Right lobe of liver (tissue), 6 donors: ENCODE data around the gene LIPE. TPM values are rescaled to one million over a fixed set of nuclear protein-coding genes. Genes with fewer than 3 reads are reported as not detected.
A peak's percentile ranks its signal among the peaks of the same experiment; 100 is the strongest.

ENCODE experiments used
- ATAC-seq, 4 donors: fragments of 200-7000 bp; cut with Tn5 transposase; one replicate each; pipeline ENCODE4 v1.9.1; 2020; ENCODE audit warnings: mild to moderate bottlenecking in 4 of 4, moderate library complexity in 4 of 4
- DNase-seq, 3 donors: peaks; one replicate each; pipeline ENCODE4 v3.0.0-alpha.2; 2020
- H3K27ac ChIP-seq, 3 donors: fragments of 200-600 bp; one replicate each; pipeline ENCODE4 v1.8.0; 2022
- H3K27me3 ChIP-seq, 2 donors: fragments of 200-600 bp; one replicate each; pipeline ENCODE4 v1.8.0; 2022
- H3K36me3 ChIP-seq, 4 donors: fragments of 200-600 bp; sonication (generic) in 1 of 4; one replicate each; pipeline versions ENCODE4 v1.5.1 to v1.8.0; 2017 to 2022; ENCODE audit warnings: control low read depth in 1 of 4
- H3K4me1 ChIP-seq, 4 donors: fragments of 200-600 bp; sonication (generic) in 1 of 4; one replicate each; pipeline versions ENCODE4 v1.5.1 to v1.8.0; 2017 to 2022; ENCODE audit warnings: control low read depth in 1 of 4
- H3K4me3 ChIP-seq, 3 donors: fragments of 200-600 bp; one replicate each; pipeline ENCODE4 v1.8.0; 2022
- H3K9me3 ChIP-seq, 4 donors: fragments of 200-600 bp; sonication (generic) in 1 of 4; one replicate each; pipeline versions ENCODE4 v1.5.1 to v1.8.0; 2017 to 2022; ENCODE audit warnings: control low read depth in 1 of 4
- CTCF ChIP-seq, 4 donors: fragments of 200-600 bp in 3 of 4; fragments of 450-650 bp in 1 of 4; IDR thresholded peaks; one replicate each; pipeline versions ENCODE4 v1.5.1 to v1.8.0; 2016 to 2022; ENCODE audit warnings: antibody characterized with exemption in 4 of 4, mild to moderate bottlenecking in 2 of 4
- POLR2A ChIP-seq: fragments of 450-650 bp; IDR thresholded peaks from one replicate; pipeline ENCODE4 v1.6.1; 2017; ENCODE audit warnings: antibody characterized with exemption, mild to moderate bottlenecking
- WGBS: methylation state at CpG from one replicate; pipeline ENCODE4 v1.1.6; 2018; ENCODE audit warnings: low coverage, low lambda C conversion rate; ENCODE audit not compliant: insufficient coverage; ENCODE audit errors: missing lambda C conversion rate; 5-methylcytosine and 5-hydroxymethylcytosine counted together
- intact Hi-C, 2 donors: fragments of 100-400 bp; cut with DNase I; formaldehyde crosslinking; loops; one replicate each; pipeline versions ENCODE4 v1.11.2 to v1.14.1; 2022
- total RNA-seq, 6 experiments: library from RNA; depleted of rRNA in 2 of 6; stranded (reverse); fragments of >200 nt in 2 of 6; fragmentation: NEBNext Ultra II Directional in 3 of 6; extraction: Animal tissue kit (Norgen Biotek cat#: 25700) in 3 of 6; gene quantifications; one replicate each; pipeline versions ENCODE4 v1.1.0 to v1.2.4, GENCODE V29; 2016 to 2023
- donor health status: DM: no; HTN: yes; CAD: no.
- donor health status: DM: no; HTN: no; CAD: no.
- donor health status: DM: no; HTN: no; CAD: no.
- donor health status: DM: no; HTN: yes; CAD: no.
- donor health status: DM: no; HTN: yes; CAD: no.

LIPE gene
- total RNA-seq, 6 experiments from 2014 or later = 0.87 to 2.5 (median 1.8) TPM

- intact Hi-C loops = no loop called here
- 88% methylated on average over 4 of the region's 13 CpGs for WGBS
- no peaks in the 10 kb centered on the region for H3K36me3 ChIP-seq
- ATAC-seq = no peak
- H3K27me3 ChIP-seq = no peaks in the 10 kb centered on the region
- no peaks in the 10 kb centered on the region for H3K9me3 ChIP-seq
- no peak overlapping the region for H3K27ac ChIP-seq
- no peak overlapping the region for H3K4me3 ChIP-seq
- no peak for DNase-seq
- H3K4me1 ChIP-seq = peaks cover 0 to 9% (median 2%) of the 10 kb centered on the region in 4 donors
- TF ChIP-seq POLR2A (no peak), CTCF (IDR thresholded peaks at IDR 0.05) (peak in 2 of 4 donors; percentile 8)
Measured at GRCh38 chr19:42424712-42425131, 2.5 kb downstream of the LIPE start.

- Histone ChIP-seq H3K9me3 (no peaks in the 10 kb centered on the region), H3K36me3 (no peaks in the 10 kb centered on the region), H3K27me3 (no peaks in the 10 kb centered on the region), H3K4me3 (peak overlapping the region in 2 of 3 donors; percentile 46 to 60), H3K27ac (no peak overlapping the region), H3K4me1 (peaks cover 0 to 9% (median 2%) of the 10 kb centered on the region in 4 donors)
- 65% methylated on average over 6 of the region's 15 CpGs for WGBS
- intact Hi-C loops = no loop called here
- no peak for TF ChIP-seq CTCF (IDR thresholded peaks at IDR 0.05)
- no peak for TF ChIP-seq POLR2A
- DNase-seq (no peak), ATAC-seq (no peak)
Measured at GRCh38 chr19:42424345-42424707, 2.9 kb downstream of the LIPE start.

GRCh38 chr19:42423462-42424344 lies 3.5 kb downstream of the LIPE start:
- Histone ChIP-seq H3K9me3 (no peaks in the 10 kb centered on the region), H3K27me3 (no peaks in the 10 kb centered on the region), H3K4me3 (peak overlapping the region; percentile 46 to 60 (median 47)), H3K36me3 (no peaks in the 10 kb centered on the region), H3K27ac (peak overlapping the region in 2 of 3 donors; percentile 20 to 35), H3K4me1 (peaks cover 0 to 9% (median 2%) of the 10 kb centered on the region in 4 donors)
- 9% methylated on average over 33 of the region's 65 CpGs for WGBS
- peak; percentile 82 to 90 (median 87) for ATAC-seq
- DNase-seq = peak; percentile 76 to 84 (median 82)
- intact Hi-C loops = no loop called here
- TF ChIP-seq CTCF (IDR thresholded peaks at IDR 0.05) = no peak
- no peak for TF ChIP-seq POLR2A

GRCh38 chr19:42422901-42423461 lies 4.2 kb downstream of the LIPE start:
- peak; percentile 33 to 45 (median 38) for ATAC-seq
- WGBS = 17% methylated on average over 16 of the region's 38 CpGs
- Histone ChIP-seq H3K9me3 (no peaks in the 10 kb centered on the region), H3K27ac (peak overlapping the region; percentile 20 to 35 (median 30)), H3K36me3 (no peaks in the 10 kb centered on the region), H3K27me3 (no peaks in the 10 kb centered on the region), H3K4me1 (peaks cover 0 to 9% (median 2%) of the 10 kb centered on the region in 4 donors), H3K4me3 (peak overlapping the region; percentile 46 to 60 (median 47))
- intact Hi-C loops = no loop called here
- no peak for DNase-seq
- no peak for TF ChIP-seq CTCF (IDR thresholded peaks at IDR 0.05)
- no peak for TF ChIP-seq POLR2A
